Measurements from ENCODE around the gene CCDC138. TPM values are rescaled to one million over a fixed set of nuclear protein-coding genes. Genes with fewer than 3 reads are reported as not detected.

The CCDC138 gene
- total RNA-seq, 2 experiments from 2014 or later = 21.5 to 28.1 TPM

DNA sequence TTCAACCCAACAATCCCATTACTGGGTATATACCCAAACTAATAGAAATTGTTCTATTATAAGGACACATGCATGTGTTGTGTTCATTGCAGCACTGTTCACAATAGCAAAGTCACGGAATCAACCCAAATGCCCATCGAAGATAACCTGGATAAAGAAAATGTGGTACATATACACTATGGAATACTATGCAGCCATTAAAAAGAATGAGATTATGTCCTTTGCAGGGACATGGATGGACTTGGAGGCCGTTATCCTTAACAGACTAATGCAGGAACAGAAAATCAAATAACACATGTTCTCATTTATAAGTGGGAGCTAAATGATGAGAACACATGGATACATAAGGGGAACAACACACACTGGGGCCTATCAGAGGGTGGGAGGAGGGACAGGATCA, 65.8 kb downstream of the CCDC138 start:
- no peak for TF ChIP-seq CTCF (conservative IDR thresholded peaks at IDR 0.05; ENCODE audit: low read length)
- TF ChIP-seq EZH2phosphoT487 (IDR thresholded peaks at IDR 0.05; ENCODE audit: borderline replicate concordance, low read depth, low read length) = no peak
- no peaks in the 10 kb centered on the region for H3K79me2 ChIP-seq (ENCODE audit: insufficient read depth, low read depth, low read length)
- no peak overlapping the region for H3K4me2 ChIP-seq (ENCODE audit: low read length)
- H3K9me2 ChIP-seq (ENCODE audit: insufficient read depth, low read length) = no peaks in the 10 kb centered on the region
- no peak overlapping the region for H3K27ac ChIP-seq (ENCODE audit: low read depth, low read length, poor library complexity, severe bottlenecking)
- ChIA-PET CTCF (ENCODE audit: unreplicated experiment) (interaction anchor here (0.6 kb wide), 1 partner anchor 500 kb away, joined by 3 read pairs; no protein-coding TSS in a partner anchor), POLR2A (interaction anchor here (1.2 kb wide), 1 partner anchor 49 kb away, joined by 3 read pairs; no protein-coding TSS in a partner anchor)
- BruUV-seq (replicated peaks) = no TSS peak
- H4K20me1 ChIP-seq (ENCODE audit: insufficient read depth, low read length) = no peaks in the 10 kb centered on the region
- H3K4me3 ChIP-seq (ENCODE audit: low read depth, low read length, poor library complexity, severe bottlenecking) = no peak overlapping the region
- intact Hi-C loops (cut with micrococcal nuclease; ENCODE audit: unreplicated experiment) = no loop called here
- H3K4me1 ChIP-seq (ENCODE audit: insufficient read depth, low read length, poor library complexity, severe bottlenecking) = no peaks in the 10 kb centered on the region
- H3K36me3 ChIP-seq (ENCODE audit: insufficient read depth, low read length) = peaks cover 82% of the 10 kb centered on the region
- no peaks in the 10 kb centered on the region for H3K9me3 ChIP-seq (ENCODE audit: low read length)
- H2AFZ ChIP-seq (ENCODE audit: low read length) = no peak overlapping the region
- no peak for DNase-seq (ENCODE audit: low spot score)

DNA sequence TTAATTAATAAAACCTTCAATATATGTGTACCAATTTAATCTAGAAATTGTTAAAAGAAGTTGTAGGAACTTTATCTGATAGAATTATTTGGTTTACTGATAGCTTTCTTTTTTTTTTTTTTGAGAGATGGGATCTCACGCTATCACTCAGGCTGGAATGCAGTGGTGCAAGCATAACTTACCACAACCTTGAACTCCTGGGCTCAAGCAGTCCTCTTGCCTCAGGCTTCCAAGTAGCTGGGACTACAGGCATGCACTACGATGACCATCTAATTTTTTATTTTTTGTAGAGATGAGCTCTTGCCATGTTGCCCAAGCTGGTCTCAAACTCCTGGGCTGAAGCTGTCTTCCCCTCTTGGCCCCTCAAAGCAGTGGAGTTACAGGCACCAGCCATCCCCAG, 66.8 kb downstream of the CCDC138 start:
- POLR2A ChIA-PET = interaction anchor here (1.0 kb wide), 2 partner anchors 10 to 15 kb away, joined by 3 to 4 read pairs; no protein-coding TSS in a partner anchor
- Histone ChIP-seq H3K9me2 (ENCODE audit: insufficient read depth, low read length) (no peaks in the 10 kb centered on the region), H3K4me1 (ENCODE audit: insufficient read depth, low read length, poor library complexity, severe bottlenecking) (no peaks in the 10 kb centered on the region), H3K36me3 (ENCODE audit: insufficient read depth, low read length) (peaks cover 83% of the 10 kb centered on the region), H3K27ac (ENCODE audit: low read depth, low read length, poor library complexity, severe bottlenecking) (no peak overlapping the region), H3K4me2 (ENCODE audit: low read length) (no peak overlapping the region), H3K9me3 (ENCODE audit: low read length) (no peaks in the 10 kb centered on the region), H4K20me1 (ENCODE audit: insufficient read depth, low read length) (no peaks in the 10 kb centered on the region), H3K4me3 (ENCODE audit: low read depth, low read length, poor library complexity, severe bottlenecking) (no peak overlapping the region), H2AFZ (ENCODE audit: low read length) (no peak overlapping the region), H3K79me2 (ENCODE audit: insufficient read depth, low read depth, low read length) (no peaks in the 10 kb centered on the region)
- intact Hi-C loops (cut with micrococcal nuclease; ENCODE audit: unreplicated experiment) = no loop called here
- no peak for DNase-seq (ENCODE audit: low spot score)
- no peak for TF ChIP-seq CTCF (conservative IDR thresholded peaks at IDR 0.05; ENCODE audit: low read length)
- no peak for TF ChIP-seq EZH2phosphoT487 (IDR thresholded peaks at IDR 0.05; ENCODE audit: borderline replicate concordance, low read depth, low read length)
- CTCF ChIA-PET (ENCODE audit: unreplicated experiment) = no interaction called here
- BruUV-seq (replicated peaks) = no TSS peak

DNA sequence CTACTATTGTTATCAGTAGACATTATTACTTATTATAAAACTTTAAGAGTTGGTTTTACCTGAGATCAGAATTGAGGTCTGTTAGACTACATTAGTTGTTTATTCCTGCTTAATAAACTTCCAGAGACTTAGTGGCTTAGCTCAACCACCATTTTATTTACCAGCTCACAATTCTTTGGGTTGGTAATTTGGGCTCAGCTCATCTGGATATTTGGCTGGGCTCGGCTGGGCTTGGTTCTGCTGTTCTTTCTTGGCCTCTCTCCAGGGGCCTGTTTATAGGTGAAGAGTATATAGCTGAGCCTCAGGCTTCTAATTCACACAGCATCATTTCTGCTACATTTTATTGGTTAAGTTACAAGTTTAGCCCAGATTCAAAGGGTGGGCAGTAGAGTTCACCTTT, 67.9 kb downstream of the CCDC138 start:
- no peaks in the 10 kb centered on the region for H3K4me1 ChIP-seq (ENCODE audit: insufficient read depth, low read length, poor library complexity, severe bottlenecking)
- POLR2A ChIA-PET = interaction anchor here (1.0 kb wide), 2 partner anchors 9 to 14 kb away, joined by 3 to 4 read pairs; no protein-coding TSS in a partner anchor
- H2AFZ ChIP-seq (ENCODE audit: low read length) = no peak overlapping the region
- no peak overlapping the region for H3K4me2 ChIP-seq (ENCODE audit: low read length)
- intact Hi-C loops (cut with micrococcal nuclease; ENCODE audit: unreplicated experiment) = no loop called here
- H3K36me3 ChIP-seq (ENCODE audit: insufficient read depth, low read length) = peaks cover 80% of the 10 kb centered on the region
- TF ChIP-seq CTCF (conservative IDR thresholded peaks at IDR 0.05; ENCODE audit: low read length) = no peak
- no peak for TF ChIP-seq EZH2phosphoT487 (IDR thresholded peaks at IDR 0.05; ENCODE audit: borderline replicate concordance, low read depth, low read length)
- H3K4me3 ChIP-seq (ENCODE audit: low read depth, low read length, poor library complexity, severe bottlenecking) = no peak overlapping the region
- CTCF ChIA-PET (ENCODE audit: unreplicated experiment) = no interaction called here
- no TSS peak for BruUV-seq (replicated peaks)
- no peaks in the 10 kb centered on the region for H3K9me3 ChIP-seq (ENCODE audit: low read length)
- H3K9me2 ChIP-seq (ENCODE audit: insufficient read depth, low read length) = no peaks in the 10 kb centered on the region
- H3K79me2 ChIP-seq (ENCODE audit: insufficient read depth, low read depth, low read length) = no peaks in the 10 kb centered on the region
- no peak overlapping the region for H3K27ac ChIP-seq (ENCODE audit: low read depth, low read length, poor library complexity, severe bottlenecking)
- DNase-seq (ENCODE audit: low spot score) = no peak
- H4K20me1 ChIP-seq (ENCODE audit: insufficient read depth, low read length) = no peaks in the 10 kb centered on the region
